K562 (cell line): Measurements from ENCODE around the gene UBE2M. TPM values are rescaled to one million over a fixed set of nuclear protein-coding genes. Genes with fewer than 3 reads are reported as not detected.

ENCODE experiments used
- ATAC-seq: fragments of 200-7000 bp; cut with Tn5 transposase; 3 replicates; pipeline ENCODE4 v1.9.1; 2020; ENCODE audit warnings: moderate library complexity
- BruUV-seq: library from RNA; stranded (reverse); fragments of 400-500 nt; replicated peaks from 2 replicates; lab custom pipeline; 2021; lab: Mats Ljungman, UMichigan
- CTCF ChIA-PET: fragments of 300-600 bp; formaldehyde crosslinking; extraction: SDS; loops from one replicate; lab custom pipeline; 2021; ENCODE audit warnings: low intra/inter-chr PET ratio; lab: Yijun Ruan, JAX
- POLR2A ChIA-PET: fragments of 300-600, 350-650 bp; sonication (Branson Sonifier 250); formaldehyde crosslinking; extraction: SDS; loops from one replicate; lab custom pipeline; 2021; ENCODE audit warnings: antibody characterized with exemption, inconsistent platforms; lab: Yijun Ruan, JAX
- DNase-seq, 4 experiments: peaks; one replicate each; pipeline versions ENCODE4 v3.0.0 to v3.0.0-alpha.2; 2011 to 2018; ENCODE audit warnings: low spot score in 3 of 4, mixed read lengths in 3 of 4; ENCODE audit errors: extremely low read depth in 1 of 4
- FAIRE-seq: peaks from 2 replicates; lab custom pipeline; 2011; peaks lifted over from hg19 to GRCh38; lab: Jason Lieb, UNC
- H2AFZ ChIP-seq: 2 replicates; pipeline ENCODE4 v1.6.0; 2011; ENCODE audit warnings: low read depth, low read length, control low read depth, inconsistent platforms
- H3K27ac ChIP-seq: fragments of 200-600 bp; 3 replicates; pipeline ENCODE4 v1.8.0; 2011; ENCODE audit warnings: low read depth, mild to moderate bottlenecking, control low read depth, inconsistent platforms, low read length, moderate library complexity, mixed read lengths; ENCODE audit errors: extremely low read depth
- H3K27me3 ChIP-seq, 2 experiments: fragments of 300-600 bp in 1 of 2; 2 replicates in 1 of 2; 3 replicates in 1 of 2; pipeline versions ENCODE4 v1.6.0 to v1.8.0; 2011; ENCODE audit warnings: inconsistent platforms in 2 of 2, low read length in 2 of 2, mild to moderate bottlenecking in 1 of 2, mixed read lengths in 1 of 2, moderate library complexity in 1 of 2; ENCODE audit not compliant: control insufficient read depth in 2 of 2, insufficient read depth in 2 of 2
- H3K36me3 ChIP-seq: fragments of 300-600 bp; 3 replicates; pipeline ENCODE4 v1.8.0; 2011; ENCODE audit warnings: mild to moderate bottlenecking, low read length, inconsistent platforms; ENCODE audit not compliant: control insufficient read depth, insufficient read depth
- H3K4me1 ChIP-seq, 2 experiments: fragments of 200-600 bp in 1 of 2; replicated peaks in 1 of 2; 2 replicates in 1 of 2; 3 replicates in 1 of 2; pipeline versions ENCODE4 v1.5.1 to v1.8.0; 2011; ENCODE audit warnings: inconsistent platforms in 2 of 2, low read length in 2 of 2, mild to moderate bottlenecking in 1 of 2, mixed read lengths in 1 of 2, moderate library complexity in 1 of 2; ENCODE audit not compliant: control insufficient read depth in 2 of 2, insufficient read depth in 2 of 2
- H3K4me2 ChIP-seq: 2 replicates; pipeline ENCODE4 v1.6.1; 2011; ENCODE audit warnings: low read length, control low read depth, inconsistent platforms, mixed read lengths; ENCODE audit not compliant: insufficient read depth
- H3K4me3 ChIP-seq: fragments of 200-600 bp; sonication (generic), shearing (Covaris generic); 2 replicates; pipeline ENCODE4 v1.5.1; 2016; ENCODE audit warnings: control low read depth, inconsistent platforms
- H3K79me2 ChIP-seq: fragments of 200-600 bp; 3 replicates; pipeline ENCODE4 v1.8.0; 2011; ENCODE audit warnings: low read length, inconsistent platforms; ENCODE audit not compliant: control insufficient read depth, insufficient read depth
- H3K9ac ChIP-seq, 2 experiments: 2 replicates each; pipeline versions ENCODE4 v1.6.0 to v1.6.1; 2011; ENCODE audit warnings: low read depth in 2 of 2, low read length in 2 of 2, control low read depth in 1 of 2, inconsistent platforms in 1 of 2, mild to moderate bottlenecking in 1 of 2, mixed read lengths in 1 of 2; ENCODE audit not compliant: insufficient read depth in 1 of 2
- H3K9me1 ChIP-seq: one replicate; pipeline ENCODE4 v1.6.0; 2011; ENCODE audit warnings: inconsistent platforms, mild to moderate bottlenecking, low read length, moderate library complexity; ENCODE audit not compliant: control insufficient read depth, insufficient read depth
- H3K9me3 ChIP-seq: replicated peaks from 2 replicates; pipeline ENCODE4 v1.5.1; 2011; ENCODE audit warnings: low read depth, low read length, inconsistent platforms; ENCODE audit not compliant: control insufficient read depth, insufficient read depth
- H4K20me1 ChIP-seq: replicated peaks from 2 replicates; pipeline ENCODE4 v1.6.1; 2011; ENCODE audit warnings: low read length, inconsistent platforms, mixed read lengths; ENCODE audit not compliant: control insufficient read depth, insufficient read depth
- WGBS: fragments of 100-300 bp; shearing (Covaris generic); methylation state at CpG from one replicate; pipeline ENCODE4 v1.1.6; 2016; ENCODE audit warnings: low coverage, mixed read lengths; ENCODE audit not compliant: insufficient coverage; ENCODE audit errors: missing lambda C conversion rate; 5-methylcytosine and 5-hydroxymethylcytosine counted together
- in situ Hi-C: fragments of 300-500 bp; cut with MboI; formaldehyde crosslinking; loops from 4 replicates; pipeline ENCODE4 v1.15.0; 2018; ENCODE audit warnings: inconsistent platforms, mixed read lengths
- intact Hi-C: fragments of 100-400 bp; cut with micrococcal nuclease; formaldehyde crosslinking; loops from 2 replicates; pipeline ENCODE4 v1.14.2; 2022
- polyA plus RNA-seq, 8 experiments: library from polyadenylated mRNA; depleted of rRNA in 4 of 8; stranded (reverse) in 5 of 8; unstranded in 3 of 8; fragments of >200 nt; fragmentation: Nextera tagmentation in 2 of 8; fragmentation: Illumina TruSeq in 1 of 8; extraction: Ambion mirVana in 2 of 8; extraction: Trizol in 1 of 8; gene quantifications; 2 replicates each; pipeline versions ENCODE4 v1.2.1 to v1.2.3, GENCODE V29; 2011 to 2014; ENCODE audit warnings: inconsistent platforms in 1 of 8, missing spikeins in 1 of 8
- total RNA-seq, 7 experiments: library from RNA; depleted of rRNA in 6 of 7; stranded (reverse); fragments of >200 nt in 6 of 7; fragmentation: Illumina TruSeq in 2 of 7; extraction: Trizol in 2 of 7; gene quantifications; 2 replicates each; pipeline versions ENCODE4 v1.2.1 to v1.2.3, GENCODE V29; 2011 to 2021; ENCODE audit warnings: low replicate concordance in 1 of 7
- TF ChIP-seq, protein P1 (sequence below), 2 experiments: IDR thresholded peaks in 1 of 2; conservative IDR thresholded peaks in 1 of 2; 2 replicates each; pipeline ENCODE4 v1.6.1; 2016; ENCODE audit warnings: low read depth in 2 of 2, mild to moderate bottlenecking in 1 of 2, missing compliant biosample characterization in 1 of 2, missing genetic modification characterization in 1 of 2, moderate library complexity in 1 of 2
- TF ChIP-seq, protein P2 (sequence below): fragments of 250-450 bp; sonication (Bioruptor Pico); IDR thresholded peaks from 2 replicates; pipeline ENCODE4 v1.4.0; 2020; ENCODE audit warnings: borderline replicate concordance

UBE2M gene
- total and polyA plus RNA-seq, 9 of the 15 experiments (the other 6 are each of a cell fraction or from before 2014, with no cell fraction given): 0.92 to 163 (median 85.7) TPM

DNA sequence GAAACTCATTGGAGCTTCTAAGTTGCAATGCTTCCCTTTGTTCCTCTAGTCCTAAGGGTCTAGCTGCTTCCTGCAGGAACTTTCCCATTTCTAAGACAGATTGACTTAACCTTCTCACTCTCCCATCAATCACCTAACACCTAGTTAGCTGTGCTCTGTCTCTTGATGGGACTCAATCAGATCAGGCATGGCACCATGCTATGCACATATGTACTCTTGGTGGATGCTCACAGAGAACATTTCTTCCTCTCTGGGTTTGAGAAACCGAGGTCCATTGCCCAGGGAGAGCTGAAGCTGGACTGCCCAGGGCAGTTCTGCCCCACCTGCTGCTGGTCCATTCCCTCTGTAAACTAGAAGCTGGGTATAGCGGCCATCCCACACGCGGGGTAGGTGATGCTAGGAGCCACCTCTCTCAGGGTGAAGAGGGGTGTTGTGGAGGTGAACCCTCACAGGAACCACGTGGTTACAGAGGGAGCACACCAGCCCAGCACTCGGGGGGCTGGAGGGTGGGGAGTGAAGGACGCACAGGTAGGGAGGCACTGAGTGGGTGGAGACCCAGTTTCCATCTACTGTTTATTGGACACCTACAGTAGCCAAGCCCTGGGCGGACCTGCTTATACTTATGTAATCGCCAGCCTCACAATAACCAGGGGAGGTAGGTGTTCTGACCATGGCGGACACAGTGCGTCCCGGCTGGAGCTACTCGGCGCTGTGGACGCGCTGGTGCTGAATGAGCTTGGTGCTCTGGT is 3.1 kb upstream of the UBE2M start:
- no TSS peak for BruUV-seq
- intact Hi-C loops: no loop called here
- ATAC-seq: no peak

More for the DNA sequence above, 3.1 kb upstream of the UBE2M start:
- Histone ChIP-seq H4K20me1 (no peaks in the 10 kb centered on the region), H3K4me1 (peaks cover 16 to 46% of the 10 kb centered on the region in 2 experiments; a peak in 4 of 5 replicates), H3K9me1 (no peaks in the 10 kb centered on the region), H3K9ac (no peak overlapping the region), H3K27ac (no peak overlapping the region), H3K9me3 (no peaks in the 10 kb centered on the region), H3K4me2 (no peak overlapping the region), H3K36me3 (peaks cover 16% of the 10 kb centered on the region; the same call in 2 of the 3 replicates), H3K79me2 (peaks cover 37% of the 10 kb centered on the region), H2AFZ (no peak overlapping the region), H3K4me3 (no peak overlapping the region), H3K27me3 (no peaks in the 10 kb centered on the region)
- DNase-seq: no peak
- in situ Hi-C loops: no loop called here
- CTCF ChIA-PET: interaction anchor here (0.5 kb wide), 1 partner anchor 290 kb away, joined by 3 read pairs; no protein-coding TSS in a partner anchor
- FAIRE-seq: no peak
- WGBS: 84% methylated on average over 14 of the region's 16 CpGs
- TF ChIP-seq, protein P1, sequence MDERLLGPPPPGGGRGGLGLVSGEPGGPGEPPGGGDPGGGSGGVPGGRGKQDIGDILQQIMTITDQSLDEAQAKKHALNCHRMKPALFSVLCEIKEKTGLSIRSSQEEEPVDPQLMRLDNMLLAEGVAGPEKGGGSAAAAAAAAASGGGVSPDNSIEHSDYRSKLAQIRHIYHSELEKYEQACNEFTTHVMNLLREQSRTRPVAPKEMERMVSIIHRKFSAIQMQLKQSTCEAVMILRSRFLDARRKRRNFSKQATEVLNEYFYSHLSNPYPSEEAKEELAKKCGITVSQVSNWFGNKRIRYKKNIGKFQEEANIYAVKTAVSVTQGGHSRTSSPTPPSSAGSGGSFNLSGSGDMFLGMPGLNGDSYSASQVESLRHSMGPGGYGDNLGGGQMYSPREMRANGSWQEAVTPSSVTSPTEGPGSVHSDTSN (CRISPR knock-in tag; IDR thresholded peaks at IDR 0.05; ENCODE audit: low read depth): 0 out of 2 replicates have a peak, but pooled peaks have one; percentile 7
- TF ChIP-seq, protein P1 (tag; conservative IDR thresholded peaks at IDR 0.05; ENCODE audit: low read depth): no peak
- TF ChIP-seq, protein P2, sequence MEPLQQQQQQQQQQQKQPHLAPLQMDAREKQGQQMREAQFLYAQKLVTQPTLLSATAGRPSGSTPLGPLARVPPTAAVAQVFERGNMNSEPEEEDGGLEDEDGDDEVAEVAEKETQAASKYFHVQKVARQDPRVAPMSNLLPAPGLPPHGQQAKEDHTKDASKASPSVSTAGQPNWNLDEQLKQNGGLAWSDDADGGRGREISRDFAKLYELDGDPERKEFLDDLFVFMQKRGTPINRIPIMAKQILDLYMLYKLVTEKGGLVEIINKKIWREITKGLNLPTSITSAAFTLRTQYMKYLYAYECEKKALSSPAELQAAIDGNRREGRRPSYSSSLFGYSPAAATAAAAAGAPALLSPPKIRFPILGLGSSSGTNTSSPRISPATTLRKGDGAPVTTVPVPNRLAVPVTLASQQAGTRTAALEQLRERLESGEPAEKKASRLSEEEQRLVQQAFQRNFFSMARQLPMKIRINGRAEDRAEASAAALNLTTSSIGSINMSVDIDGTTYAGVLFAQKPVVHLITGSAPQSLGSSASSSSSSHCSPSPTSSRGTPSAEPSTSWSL (CRISPR knock-in tag): no peak
- POLR2A ChIA-PET: interaction anchor here (2.7 kb wide), 1 partner anchor 10 kb away, joined by 24 read pairs; the partner anchor contains the start of gene MZF1
